HepG2 (cell line): ENCODE results near the gene KIAA2012. TPM values are rescaled to one million over a fixed set of nuclear protein-coding genes. Genes with fewer than 3 reads are reported as not detected.
A peak's percentile ranks its signal among the peaks of the same experiment; 100 is the strongest.

Source experiments
- AGO2 ChIP-seq: fragments of 200-400 bp; formaldehyde crosslinking; optimal IDR thresholded peaks from 2 replicates; pipeline ENCODE3; 2017; ENCODE audit warnings: mild to moderate bottlenecking, low read depth, low read length, moderate library complexity
- ATF5 ChIP-seq: sonication (generic); formaldehyde crosslinking; IDR thresholded peaks from 2 replicates; pipeline ENCODE4 v1.4.0; 2020; ENCODE audit warnings: mild to moderate bottlenecking, low read depth, missing genetic modification reagents
- CREB1 ChIP-seq, 2 experiments: fragments of 450-650 bp in 1 of 2; IDR thresholded peaks; 2 replicates each; pipeline ENCODE4 v1.6.1; 2016 to 2017; ENCODE audit warnings: control low read depth in 1 of 2, mild to moderate bottlenecking in 1 of 2, missing compliant biosample characterization in 1 of 2, missing genetic modification characterization in 1 of 2
- DDIT3 ChIP-seq: sonication (generic); formaldehyde crosslinking; IDR thresholded peaks from 2 replicates; pipeline ENCODE4 v1.4.0; 2020; ENCODE audit warnings: mild to moderate bottlenecking, missing genetic modification reagents
- MYC ChIP-seq: sonication (generic); formaldehyde crosslinking; IDR thresholded peaks from 2 replicates; pipeline ENCODE4 v1.9.0; 2021; ENCODE audit warnings: missing genetic modification reagents, borderline replicate concordance
- NR0B2 ChIP-seq: sonication (generic); formaldehyde crosslinking; IDR thresholded peaks from 2 replicates; pipeline ENCODE4 v1.4.0; 2020; ENCODE audit warnings: mild to moderate bottlenecking, missing genetic modification reagents
- PAF1 ChIP-seq: IDR thresholded peaks from 2 replicates; pipeline ENCODE4 v1.6.1; 2016; ENCODE audit warnings: missing genetic modification reagents, missing compliant biosample characterization
- THAP9 ChIP-seq: sonication (generic); formaldehyde crosslinking; IDR thresholded peaks from 2 replicates; pipeline ENCODE4; 2020; ENCODE audit warnings: missing genetic modification reagents, mild to moderate bottlenecking, borderline replicate concordance
- ZFP36L2 ChIP-seq: sonication (generic); formaldehyde crosslinking; IDR thresholded peaks from 2 replicates; pipeline ENCODE4 v1.4.0; 2020; ENCODE audit warnings: missing genetic modification reagents
- ZMAT5 ChIP-seq: sonication (generic); formaldehyde crosslinking; IDR thresholded peaks from 2 replicates; pipeline ENCODE4 v1.5.0; 2020; ENCODE audit warnings: mild to moderate bottlenecking, low read depth, missing genetic modification reagents, borderline replicate concordance
- ZNF275 ChIP-seq: sonication (generic); formaldehyde crosslinking; IDR thresholded peaks from 2 replicates; pipeline ENCODE4 v1.8.0; 2022; ENCODE audit warnings: missing genetic modification reagents, mild to moderate bottlenecking, inconsistent platforms, borderline replicate concordance
- ZNF446 ChIP-seq: sonication (generic); formaldehyde crosslinking; IDR thresholded peaks from 2 replicates; pipeline ENCODE4 v1.5.0; 2020; ENCODE audit warnings: mild to moderate bottlenecking, missing genetic modification reagents
- ZNF556 ChIP-seq: sonication (generic); formaldehyde crosslinking; IDR thresholded peaks from 2 replicates; pipeline ENCODE4 v1.4.0; 2020; ENCODE audit warnings: mild to moderate bottlenecking, missing genetic modification reagents, borderline replicate concordance
- ZNF605 ChIP-seq: sonication (generic); formaldehyde crosslinking; IDR thresholded peaks from 2 replicates; pipeline ENCODE4 v1.8.0; 2022; ENCODE audit warnings: mild to moderate bottlenecking, missing genetic modification reagents
- ZNF710 ChIP-seq: sonication (generic); formaldehyde crosslinking; IDR thresholded peaks from 2 replicates; pipeline ENCODE4 v1.5.0; 2020; ENCODE audit warnings: mild to moderate bottlenecking, missing genetic modification reagents, borderline replicate concordance
- ZZZ3 ChIP-seq: sonication (generic); formaldehyde crosslinking; IDR thresholded peaks from 2 replicates; pipeline ENCODE4 v1.4.0; 2020; ENCODE audit warnings: missing genetic modification reagents, mild to moderate bottlenecking, borderline replicate concordance
- polyA plus RNA-seq, 8 experiments: library from polyadenylated mRNA; depleted of rRNA in 3 of 8; stranded (reverse) in 7 of 8; unstranded in 1 of 8; fragments of >200 nt; fragmentation: Illumina TruSeq in 4 of 8; extraction: Trizol in 4 of 8; gene quantifications; 2 replicates each; pipeline versions ENCODE4 v1.2.1 to v1.2.3, GENCODE V29; 2011 to 2016; ENCODE audit warnings: low read depth in 4 of 8, missing spikeins in 1 of 8, mixed read lengths in 1 of 8; ENCODE audit not compliant: insufficient read depth in 1 of 8
- total RNA-seq, 5 experiments: library from RNA; depleted of rRNA; stranded (reverse); fragments of >200 nt; fragmentation: Illumina TruSeq; extraction: Trizol; gene quantifications; 2 replicates each; pipeline ENCODE4 v1.2.3, GENCODE V29; 2016; ENCODE audit warnings: low read depth in 1 of 5

Gene KIAA2012
- total and polyA plus RNA-seq, 2 of the 13 experiments (the other 11 are each of a cell fraction or from before 2014, with no cell fraction given): not detected

GRCh38 chr2:202238234-202239197 is 165.5 kb downstream of the KIAA2012 start, which contains the start of gene SUMO1 (continued):
- TF ChIP-seq NR0B2 (CRISPR knock-in tag): peak; percentile 83
- TF ChIP-seq ZNF275 (CRISPR knock-in tag): peak; percentile 89
- TF ChIP-seq ZMAT5 (CRISPR knock-in tag): 0 out of 2 replicates have a peak, but pooled peaks have one; percentile 42
- peak; percentile 75; the same call in 1 of the 2 replicates for TF ChIP-seq ZNF605 (CRISPR knock-in tag)
- TF ChIP-seq AGO2: no peak
- TF ChIP-seq ATF5 (CRISPR knock-in tag): no peak
- no peak for TF ChIP-seq PAF1 (CRISPR knock-in tag)
- peak; percentile 21; the same call in 1 of the 2 replicates for TF ChIP-seq ZNF556 (CRISPR knock-in tag)
- peak; percentile 76; the same call in 1 of the 2 replicates for TF ChIP-seq ZZZ3 (CRISPR knock-in tag)
- TF ChIP-seq DDIT3: no peak
- TF ChIP-seq THAP9 (CRISPR knock-in tag): peak; percentile 75
- TF ChIP-seq MYC (CRISPR knock-in tag): peak; percentile 66; the same call in 1 of the 2 replicates
- TF ChIP-seq CREB1 (IDR thresholded peaks at IDR 0.05): peak; percentile 90
- peak; percentile 98 for TF ChIP-seq CREB1 (CRISPR knock-in tag; IDR thresholded peaks at IDR 0.05)
- TF ChIP-seq ZFP36L2 (CRISPR knock-in tag): peak; percentile 81; the same call in 1 of the 2 replicates
- no peak for TF ChIP-seq ZNF446
- TF ChIP-seq ZNF710: peak; percentile 94; the same call in 1 of the 2 replicates
